ENCODE results near the gene CXXC5. TPM values are rescaled to one million over a fixed set of nuclear protein-coding genes. Genes with fewer than 3 reads are reported as not detected.
A peak's percentile ranks its signal among the peaks of the same experiment; 100 is the strongest.

Gene CXXC5
- total and polyA plus RNA-seq, 9 of the 15 experiments (the other 6 are each of a cell fraction or from before 2014, with no cell fraction given): 1.9 to 123 (median 45.8) TPM

DNA sequence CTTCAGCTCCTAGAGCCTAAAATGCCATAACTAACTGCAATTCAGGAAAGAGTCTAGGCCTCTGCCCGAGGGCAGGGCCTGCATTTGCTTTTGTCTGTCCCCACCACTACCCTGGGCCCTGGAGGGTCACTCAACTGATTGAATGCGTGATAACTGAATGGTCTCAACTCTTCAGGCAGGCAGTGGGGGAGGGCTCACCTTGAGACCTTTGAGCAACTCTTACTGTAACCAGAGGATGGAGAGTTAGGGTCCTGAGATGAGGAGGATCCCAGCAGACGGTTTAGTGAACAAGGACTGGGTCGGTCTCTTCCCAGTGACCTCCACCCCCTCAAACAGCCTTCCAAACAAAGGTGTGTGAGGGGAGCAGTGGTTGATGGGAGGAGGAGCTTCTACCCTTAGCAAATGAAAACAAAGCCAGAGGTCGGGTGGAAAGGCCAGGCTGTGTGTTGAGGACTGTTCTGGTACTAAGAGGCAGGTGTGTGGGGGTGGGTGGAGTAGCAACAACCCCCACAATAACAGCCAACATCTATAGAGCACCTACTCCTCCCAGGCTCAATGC is 59.4 kb downstream of the CXXC5 start (continued):
- TF ChIP-seq KLF6 (CRISPR knock-in tag; IDR thresholded peaks at IDR 0.05; ENCODE audit: borderline replicate concordance) (no peak), KLF1 (tag; IDR thresholded peaks at IDR 0.05) (no peak), ZNF384 (IDR thresholded peaks at IDR 0.05; ENCODE audit: low read depth, low read length) (no peak), NBN (IDR thresholded peaks at IDR 0.05; ENCODE audit: low read depth) (no peak), SPI1 (IDR thresholded peaks at IDR 0.05; ENCODE audit: borderline replicate concordance, low read depth, low read length) (no peak), FOXO4 (CRISPR knock-in tag; IDR thresholded peaks at IDR 0.05) (no peak), ZNF780A (CRISPR knock-in tag; IDR thresholded peaks at IDR 0.05) (no peak), SRSF7 (optimal IDR thresholded peaks at IDR 0.05; ENCODE audit: low read depth, low read length) (no peak), ZNF12 (CRISPR knock-in tag; IDR thresholded peaks at IDR 0.05) (no peak), E2F3 (CRISPR knock-in tag; IDR thresholded peaks at IDR 0.05) (0 out of 2 replicates have a peak, but pooled peaks have one; percentile 33), SMARCA4 (IDR thresholded peaks at IDR 0.05) (no peak), SRSF3 (IDR thresholded peaks at IDR 0.05; ENCODE audit: insufficient read depth, low read length) (no peak), NR2C1 (IDR thresholded peaks at IDR 0.05) (no peak), NR2C1 (tag; IDR thresholded peaks at IDR 0.05) (0 out of 2 replicates have a peak, but pooled peaks have one; percentile 10), EGR1 (conservative IDR thresholded peaks at IDR 0.05) (peak; percentile 53), BDP1 (IDR thresholded peaks at IDR 0.05; ENCODE audit: insufficient read depth, insufficient read length) (no peak), STAT5A (IDR thresholded peaks at IDR 0.05; ENCODE audit: borderline replicate concordance, low read length) (no peak), ELF1 (tag; IDR thresholded peaks at IDR 0.05) (no peak), RBM39 (optimal IDR thresholded peaks at IDR 0.05; ENCODE audit: low read depth, low read length) (no peak), ZNF263 (CRISPR knock-in tag; IDR thresholded peaks at IDR 0.05; ENCODE audit: borderline replicate concordance) (no peak; the same call in 1 of the 2 replicates), RFX1 (IDR thresholded peaks at IDR 0.05) (no peak), ZNF449 (CRISPR knock-in tag; IDR thresholded peaks at IDR 0.05) (no peak), RFX7 (CRISPR knock-in tag; IDR thresholded peaks at IDR 0.05) (no peak), HNRNPLL (IDR thresholded peaks at IDR 0.05; ENCODE audit: low read depth, low read length, poor library complexity, severe bottlenecking) (no peak), TCF3 (CRISPR knock-in tag; IDR thresholded peaks at IDR 0.05) (no peak)
- TF ChIP-seq, protein P1, sequence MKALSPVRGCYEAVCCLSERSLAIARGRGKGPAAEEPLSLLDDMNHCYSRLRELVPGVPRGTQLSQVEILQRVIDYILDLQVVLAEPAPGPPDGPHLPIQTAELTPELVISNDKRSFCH (CRISPR knock-in tag; IDR thresholded peaks at IDR 0.05): no peak
- TF ChIP-seq, protein P1 (tag; IDR thresholded peaks at IDR 0.05): no peak
- TF ChIP-seq, protein P2, sequence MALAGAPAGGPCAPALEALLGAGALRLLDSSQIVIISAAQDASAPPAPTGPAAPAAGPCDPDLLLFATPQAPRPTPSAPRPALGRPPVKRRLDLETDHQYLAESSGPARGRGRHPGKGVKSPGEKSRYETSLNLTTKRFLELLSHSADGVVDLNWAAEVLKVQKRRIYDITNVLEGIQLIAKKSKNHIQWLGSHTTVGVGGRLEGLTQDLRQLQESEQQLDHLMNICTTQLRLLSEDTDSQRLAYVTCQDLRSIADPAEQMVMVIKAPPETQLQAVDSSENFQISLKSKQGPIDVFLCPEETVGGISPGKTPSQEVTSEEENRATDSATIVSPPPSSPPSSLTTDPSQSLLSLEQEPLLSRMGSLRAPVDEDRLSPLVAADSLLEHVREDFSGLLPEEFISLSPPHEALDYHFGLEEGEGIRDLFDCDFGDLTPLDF (CRISPR knock-in tag; IDR thresholded peaks at IDR 0.05): no peak

Data from K562 (cell line).